ENCODE results near the gene ZYG11B. TPM values are rescaled to one million over a fixed set of nuclear protein-coding genes. Genes with fewer than 3 reads are reported as not detected.
A peak's percentile ranks its signal among the peaks of the same experiment; 100 is the strongest.
"Not testable (repeated sequence)": the region's sequence is repeated elsewhere in the genome, so short reads cannot be mapped to it uniquely, and the experiment has no call there.

Gene ZYG11B
- total and polyA plus RNA-seq, 5 experiments from 2014 or later, result 12.3 to 25.9 (median 14.9) TPM

DNA sequence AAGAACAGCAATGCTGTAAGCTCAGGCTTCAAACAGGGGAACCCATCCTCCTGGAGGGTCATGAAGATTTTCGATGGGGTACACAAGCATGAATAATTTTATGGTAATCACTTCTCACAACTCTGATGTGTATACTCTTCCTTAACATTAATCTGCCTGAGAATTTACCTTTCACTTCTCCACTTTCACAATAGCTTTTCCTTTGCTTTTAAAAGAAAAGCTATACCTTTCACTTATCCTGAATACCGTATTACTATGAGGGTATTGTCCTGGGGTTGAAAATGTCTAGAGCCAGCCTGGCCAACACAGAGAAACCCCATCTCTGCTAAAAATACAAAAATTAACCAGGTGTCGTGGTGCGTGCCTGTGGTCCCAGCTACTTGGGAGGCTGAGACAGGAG is 12.7 kb upstream of the ZYG11B start:
- DNase-seq (no peak), ATAC-seq (no peak)
- H3K4me3 Mint-ChIP-seq, result no peak overlapping the region
- POLR2A ChIA-PET, result interaction anchor here (1.0 kb wide), 1 partner anchor 10 kb away, joined by 3 read pairs; no protein-coding TSS in a partner anchor
- no peaks in the 10 kb centered on the region for H3K4me1 Mint-ChIP-seq
- H3K27me3 Mint-ChIP-seq, result peaks cover 0 to 3% (median 0%) of the 10 kb centered on the region in 5 donors
- H3K36me3 Mint-ChIP-seq, result no peaks in the 10 kb centered on the region
- no peaks in the 10 kb centered on the region for H3K9me3 Mint-ChIP-seq
- H3K27ac Mint-ChIP-seq, result peak overlapping the region in 1 of 10 donors; percentile 1

DNA sequence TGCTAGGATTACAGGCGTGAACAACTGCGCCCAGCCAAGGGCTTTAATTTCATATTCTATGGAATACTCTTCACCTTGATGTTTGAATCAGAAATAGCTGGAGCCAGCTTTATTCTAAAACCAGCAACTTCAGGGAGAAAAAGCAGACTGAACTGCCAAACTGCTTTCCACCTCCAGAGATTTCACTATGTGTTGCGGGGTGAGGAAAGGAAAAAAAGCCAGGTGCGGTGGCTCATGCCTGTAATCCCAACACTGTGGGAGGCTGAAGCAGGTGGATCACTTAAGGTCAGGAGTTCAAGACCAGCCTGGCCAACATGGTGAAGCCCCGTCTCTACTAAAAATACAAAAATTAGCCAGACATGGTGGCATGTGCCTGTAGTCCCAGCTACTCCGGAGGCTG is 11.0 kb upstream of the ZYG11B start:
- H3K27ac Mint-ChIP-seq, H3K27me3 Mint-ChIP-seq, H3K36me3 Mint-ChIP-seq, ATAC-seq, H3K9me3 Mint-ChIP-seq, H3K4me3 Mint-ChIP-seq, DNase-seq, H3K4me1 Mint-ChIP-seq, POLR2A ChIA-PET: not testable (repeated sequence)

DNA sequence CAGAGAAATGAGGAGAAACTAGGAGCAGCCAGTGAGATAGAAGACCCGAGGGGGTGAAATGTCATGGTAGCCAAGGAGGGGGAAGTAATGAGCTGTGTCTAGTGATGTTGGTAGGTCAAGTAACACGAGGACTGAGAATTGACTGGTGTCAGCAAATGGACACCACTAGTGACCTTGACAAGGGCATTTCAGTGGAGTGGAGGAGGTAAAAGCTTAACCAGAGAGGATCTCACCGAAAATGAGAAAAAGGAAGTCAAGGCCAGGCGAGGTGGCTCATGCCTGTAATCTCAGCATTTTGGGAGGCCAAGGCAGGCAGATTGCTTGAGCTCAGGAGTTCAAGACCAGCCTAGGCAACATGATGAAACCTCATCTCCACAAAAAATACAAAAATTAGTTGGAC is 3.0 kb upstream of the ZYG11B start:
- peaks cover 19 to 33% (median 27%) of the 10 kb centered on the region in 4 donors for H3K4me1 Mint-ChIP-seq
- no peaks in the 10 kb centered on the region for H3K36me3 Mint-ChIP-seq
- POLR2A ChIA-PET, result interaction anchor here (2.2 kb wide), 1 partner anchor 20 kb away, joined by 4 read pairs; no protein-coding TSS in a partner anchor
- no peak for DNase-seq
- ATAC-seq, result no peak
- H3K27me3 Mint-ChIP-seq, result peaks cover 0 to 2% (median 0%) of the 10 kb centered on the region in 5 donors
- H3K4me3 Mint-ChIP-seq, result no peak overlapping the region
- H3K27ac Mint-ChIP-seq, result no peak overlapping the region
- H3K9me3 Mint-ChIP-seq, result no peaks in the 10 kb centered on the region

DNA sequence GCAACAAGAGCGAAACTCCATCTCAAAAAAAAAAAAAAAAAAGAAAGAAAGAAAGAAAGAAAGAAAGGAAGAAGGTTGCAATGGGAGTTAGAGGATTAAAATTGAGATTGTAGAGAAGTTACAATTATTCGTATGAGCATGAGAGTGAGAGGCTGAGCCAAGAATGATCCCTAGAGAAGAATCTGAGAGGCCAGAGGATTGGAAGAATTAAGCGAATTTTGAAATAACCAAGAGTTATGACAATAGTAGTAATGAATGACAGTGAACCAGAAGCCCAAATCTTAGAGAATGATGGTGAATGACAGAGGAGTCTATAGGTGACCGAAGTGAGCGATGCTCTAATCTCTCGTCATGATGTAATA is 369 bp upstream of the ZYG11B start:
- peaks cover 26 to 50% (median 39%) of the 10 kb centered on the region in 4 donors for H3K4me1 Mint-ChIP-seq
- POLR2A ChIA-PET, result interaction anchor here (0.6 to 1.6 kb wide), 8 partner anchors 11 to 360 kb away, joined by 3 to 11 read pairs (median 4); partner anchors contain the start of genes CC2D1B, ORC1, PRPF38A and SHISAL2A

DNA sequence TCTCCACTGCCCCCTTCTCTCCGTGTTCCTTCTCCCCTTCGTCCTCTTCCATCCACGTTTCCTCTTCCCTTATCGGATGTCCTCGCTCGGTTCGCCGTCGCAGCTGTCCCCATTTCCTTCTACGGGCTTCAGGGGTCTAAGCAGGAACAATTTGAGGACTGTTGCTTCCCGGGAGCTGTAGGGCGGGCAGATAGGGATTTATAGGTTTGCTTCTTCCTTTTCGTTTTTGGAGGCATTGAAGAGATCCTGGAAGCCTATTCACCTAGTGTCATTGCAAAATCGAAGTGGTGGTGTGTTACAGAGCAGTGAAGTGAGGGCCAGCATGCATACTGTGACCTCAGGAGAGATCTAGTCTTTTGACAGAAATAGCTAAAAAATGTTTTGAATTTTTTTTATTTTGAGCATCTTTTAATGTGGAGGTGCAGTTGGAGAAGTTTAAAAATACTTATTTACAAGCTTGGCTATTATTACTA is 897 bp downstream of the ZYG11B start:
- Mint-ChIP-seq H3K9me3 (no peaks in the 10 kb centered on the region), H3K27me3 (peaks cover 0 to 2% (median 0%) of the 10 kb centered on the region in 5 donors), H3K36me3 (peaks cover 0 to 12% (median 0%) of the 10 kb centered on the region in 3 donors), H3K27ac (peak overlapping the region; percentile 82 to 95 (median 92)), H3K4me3 (peak overlapping the region; percentile 89 to 98 (median 94)), H3K4me1 (peaks cover 26 to 50% (median 42%) of the 10 kb centered on the region in 4 donors)
- peak in 1 of 10 donors; percentile 4 for DNase-seq
- POLR2A ChIA-PET, result interaction anchor here (1.3 to 2.3 kb wide), 3 partner anchors 24 to 323 kb away, joined by 6 to 11 read pairs (median 8); partner anchors contain the start of genes ORC1 and PRPF38A
- no peak for ATAC-seq

More for the DNA sequence above, 369 bp upstream of the ZYG11B start:
- Mint-ChIP-seq H3K27me3 (peaks cover 0 to 2% (median 0%) of the 10 kb centered on the region in 5 donors), H3K36me3 (peaks cover 0 to 6% (median 0%) of the 10 kb centered on the region in 3 donors), H3K4me3 (peak overlapping the region; percentile 78 to 92 (median 86)), H3K27ac (peak overlapping the region in 9 of 10 donors; percentile 40 to 88 (median 76)), H3K9me3 (no peaks in the 10 kb centered on the region)
- ATAC-seq (no peak), DNase-seq (no peak)

DNA sequence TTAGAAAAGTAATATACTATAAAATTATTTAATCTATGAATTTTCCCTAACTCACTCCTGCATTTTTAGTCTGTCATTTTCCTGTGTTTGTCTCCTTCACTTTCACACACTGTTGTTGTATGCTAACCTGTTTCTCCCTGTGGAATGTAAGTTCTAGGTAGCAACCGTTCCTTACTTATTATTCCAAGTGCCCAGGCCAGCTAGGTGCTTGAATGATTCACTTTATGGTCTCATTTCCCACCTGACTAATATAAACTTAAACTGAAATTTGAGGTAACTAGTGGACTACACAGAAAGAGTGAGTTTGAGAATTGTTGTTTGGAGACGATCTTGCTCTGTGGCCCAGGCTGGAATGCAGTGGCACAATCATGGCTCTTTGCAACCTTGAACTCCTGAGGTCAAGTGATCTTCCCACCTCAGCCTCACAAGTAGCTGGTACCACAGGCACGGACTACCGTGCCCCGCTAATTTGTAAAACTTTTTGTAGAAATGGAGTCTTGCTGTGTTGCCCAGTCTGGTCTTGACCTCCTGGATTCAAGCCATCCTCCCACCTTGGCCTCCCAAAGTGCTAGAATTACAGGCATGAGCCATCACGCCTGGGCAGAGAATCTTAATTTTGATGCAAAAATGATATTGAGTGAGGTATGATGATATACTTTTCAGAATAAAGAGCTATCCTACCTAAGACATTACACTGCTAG is 1.9 kb downstream of the ZYG11B start:
- H3K4me1 Mint-ChIP-seq, result peaks cover 26 to 50% (median 42%) of the 10 kb centered on the region in 4 donors

DNA sequence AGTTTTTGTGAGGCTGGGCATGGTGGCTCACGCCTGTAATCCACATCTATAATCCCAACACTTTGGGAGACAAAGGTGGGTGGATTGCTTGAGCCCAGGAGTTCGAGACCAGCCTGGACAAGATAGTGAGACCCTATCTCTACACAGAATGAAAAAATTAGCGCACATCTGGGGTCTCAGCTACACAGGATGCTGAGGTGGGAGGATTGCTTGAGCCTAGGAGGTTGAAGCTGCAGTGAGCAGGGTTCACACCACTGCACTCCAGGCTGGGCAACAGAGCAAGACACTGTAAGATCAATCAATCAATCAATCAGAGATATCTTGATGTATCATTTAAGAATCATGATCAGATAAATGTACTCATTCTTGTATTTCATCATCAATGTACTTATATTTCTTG is 7.1 kb downstream of the ZYG11B start:
- peak overlapping the region in 1 of 10 donors; percentile 38 for H3K27ac Mint-ChIP-seq
- no peak overlapping the region for H3K4me3 Mint-ChIP-seq
- ATAC-seq, result no peak
- peaks cover 9 to 45% (median 31%) of the 10 kb centered on the region in 4 donors for H3K4me1 Mint-ChIP-seq
- no peak for DNase-seq
- peaks cover 0 to 21% (median under 1%) of the 10 kb centered on the region in 3 donors for H3K36me3 Mint-ChIP-seq
- H3K27me3 Mint-ChIP-seq, result no peaks in the 10 kb centered on the region
- H3K9me3 Mint-ChIP-seq, result no peaks in the 10 kb centered on the region
- POLR2A ChIA-PET, result interaction anchor here (1.0 kb wide), 1 partner anchor 31 kb away, joined by 3 read pairs; no protein-coding TSS in a partner anchor

More for the DNA sequence above, 1.9 kb downstream of the ZYG11B start:
- POLR2A ChIA-PET, result interaction anchor here (2.3 kb wide), 1 partner anchor 25 kb away, joined by 8 read pairs; no protein-coding TSS in a partner anchor
- Mint-ChIP-seq H3K36me3 (peaks cover 0 to 15% (median 0%) of the 10 kb centered on the region in 3 donors), H3K27me3 (no peaks in the 10 kb centered on the region), H3K27ac (peak overlapping the region in 2 of 10 donors; percentile 6 to 63), H3K9me3 (no peaks in the 10 kb centered on the region), H3K4me3 (peak overlapping the region in 9 of 10 donors; percentile 53 to 96 (median 92))
- ATAC-seq (no peak), DNase-seq (no peak)

DNA sequence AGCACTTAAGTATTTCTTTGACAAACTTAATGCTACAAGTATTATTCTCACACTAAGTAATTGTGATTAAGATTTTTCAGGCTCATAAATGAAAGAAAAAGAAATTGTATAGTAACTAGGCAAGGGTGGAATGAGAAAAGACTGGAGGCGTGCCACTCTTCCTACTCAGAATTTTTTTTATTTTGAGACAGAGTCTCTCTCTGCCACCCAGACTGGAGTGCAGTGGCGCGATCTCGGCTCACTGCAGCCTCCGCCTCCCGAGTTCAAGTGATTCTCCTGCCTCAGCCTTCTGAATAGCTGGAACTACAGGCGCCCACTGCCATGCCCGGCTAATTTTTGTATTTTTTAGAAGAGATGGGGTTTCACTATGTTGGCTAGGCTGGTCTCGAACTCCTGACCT is 9.1 kb downstream of the ZYG11B start:
- DNase-seq, POLR2A ChIA-PET, H3K9me3 Mint-ChIP-seq, H3K27ac Mint-ChIP-seq, ATAC-seq, H3K4me3 Mint-ChIP-seq, H3K27me3 Mint-ChIP-seq: not testable (repeated sequence)
- Mint-ChIP-seq H3K36me3 (peaks cover 0 to 29% (median 5%) of the 10 kb centered on the region in 3 donors), H3K4me1 (peaks cover 6 to 42% (median 26%) of the 10 kb centered on the region in 4 donors)

DNA sequence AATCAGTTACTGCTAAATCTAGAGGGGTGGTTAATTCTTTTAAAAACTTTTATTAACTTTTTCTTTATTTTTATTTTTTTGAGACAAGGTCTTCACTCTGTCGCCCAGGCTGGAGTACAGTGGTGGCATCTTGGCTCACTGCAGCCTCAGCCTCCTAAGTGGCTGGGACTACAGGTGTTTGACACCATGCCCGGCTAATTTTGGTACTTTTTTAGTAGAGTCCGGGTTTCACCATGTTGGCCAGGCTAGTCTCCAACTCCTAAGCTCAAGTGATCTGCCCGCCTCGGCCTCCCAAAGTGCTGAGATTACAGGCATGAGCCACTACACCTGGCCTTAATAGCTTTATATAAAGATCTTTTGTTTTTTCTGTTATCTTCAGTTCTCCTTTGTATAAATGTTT is 11.9 kb downstream of the ZYG11B start:
- H3K4me3 Mint-ChIP-seq, result no peak overlapping the region
- peaks cover 6 to 41% (median 30%) of the 10 kb centered on the region in 4 donors for H3K4me1 Mint-ChIP-seq
- peak overlapping the region in 1 of 10 donors; percentile 53 for H3K27ac Mint-ChIP-seq
- no peak for ATAC-seq
- peaks cover 0 to 27% (median 13%) of the 10 kb centered on the region in 3 donors for H3K36me3 Mint-ChIP-seq
- H3K27me3 Mint-ChIP-seq, result no peaks in the 10 kb centered on the region
- POLR2A ChIA-PET, result no interaction called here
- H3K9me3 Mint-ChIP-seq, result no peaks in the 10 kb centered on the region
- no peak for DNase-seq

DNA sequence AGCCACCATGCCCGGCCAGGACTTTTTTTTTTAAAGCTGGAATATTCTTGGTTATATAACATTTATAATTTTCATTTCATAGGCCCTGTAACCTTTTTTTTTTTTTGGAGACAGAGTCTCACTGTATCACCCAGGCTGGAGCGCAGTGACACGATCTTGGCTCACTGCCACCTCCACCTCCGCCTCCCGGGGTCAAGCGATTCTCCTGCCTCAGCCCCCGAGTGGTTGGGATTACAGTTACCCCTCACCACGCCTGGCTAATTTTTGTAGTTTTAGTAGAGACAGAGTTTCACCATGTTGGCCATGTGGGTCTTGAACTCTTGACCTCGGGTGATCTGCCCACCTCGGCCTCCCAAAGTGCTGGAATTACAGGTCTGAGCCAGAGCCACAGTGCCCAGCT is 12.6 kb downstream of the ZYG11B start:
- POLR2A ChIA-PET, result no interaction called here
- no peak for ATAC-seq
- DNase-seq, result no peak

DNA sequence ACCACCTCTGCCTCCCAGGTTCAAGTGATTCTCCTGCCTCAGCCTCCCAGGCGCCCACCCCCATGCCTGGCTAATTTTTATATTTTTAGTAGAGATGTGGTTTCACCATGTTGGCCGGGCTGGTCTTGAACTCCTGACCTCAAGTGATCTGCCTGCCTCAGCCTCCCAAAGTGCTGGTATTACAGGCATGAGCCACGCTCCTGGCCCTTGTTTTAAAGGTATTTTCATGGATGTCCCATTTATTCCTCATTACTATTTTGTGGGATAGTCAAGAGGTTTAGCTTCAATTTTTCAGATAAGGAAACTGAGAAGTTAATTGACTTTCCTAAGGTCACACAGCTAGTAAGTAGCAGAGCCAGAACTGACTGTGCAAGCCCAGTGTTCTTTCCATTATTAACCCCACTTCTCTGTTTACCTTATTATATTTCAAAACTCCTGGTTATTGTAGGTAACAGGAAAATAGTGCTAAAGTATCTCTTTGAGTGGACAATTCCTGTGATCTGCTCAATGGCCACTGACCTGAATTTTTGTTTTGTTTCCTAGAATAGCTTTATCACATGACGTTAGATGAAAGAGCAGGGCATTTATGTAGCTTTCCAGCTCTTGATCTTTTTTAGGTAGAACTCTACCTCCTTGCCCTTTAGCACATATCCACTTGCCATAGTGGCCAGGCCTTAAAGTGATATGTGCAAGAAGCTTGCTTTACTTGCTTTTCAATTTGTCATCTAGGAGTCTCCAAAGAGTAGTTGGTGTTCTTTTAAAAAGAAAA is 13.6 kb downstream of the ZYG11B start:
- ATAC-seq (no peak), DNase-seq (no peak)
- POLR2A ChIA-PET, result interaction anchor here (0.9 kb wide), 1 partner anchor 9 kb away, joined by 5 read pairs; no protein-coding TSS in a partner anchor
- Mint-ChIP-seq H3K36me3 (peaks cover 0 to 27% (median 13%) of the 10 kb centered on the region in 3 donors), H3K27ac (no peak overlapping the region), H3K9me3 (no peaks in the 10 kb centered on the region), H3K27me3 (no peaks in the 10 kb centered on the region), H3K4me1 (peaks cover 13 to 46% (median 26%) of the 10 kb centered on the region in 4 donors), H3K4me3 (no peak overlapping the region)

More for the DNA sequence above, 12.6 kb downstream of the ZYG11B start:
- Mint-ChIP-seq H3K27ac (peak overlapping the region in 1 of 10 donors; percentile 46), H3K9me3 (no peaks in the 10 kb centered on the region), H3K4me3 (no peak overlapping the region), H3K27me3 (no peaks in the 10 kb centered on the region), H3K36me3 (peaks cover 0 to 27% (median 13%) of the 10 kb centered on the region in 3 donors), H3K4me1 (peaks cover 8 to 39% (median 26%) of the 10 kb centered on the region in 4 donors)

DNA sequence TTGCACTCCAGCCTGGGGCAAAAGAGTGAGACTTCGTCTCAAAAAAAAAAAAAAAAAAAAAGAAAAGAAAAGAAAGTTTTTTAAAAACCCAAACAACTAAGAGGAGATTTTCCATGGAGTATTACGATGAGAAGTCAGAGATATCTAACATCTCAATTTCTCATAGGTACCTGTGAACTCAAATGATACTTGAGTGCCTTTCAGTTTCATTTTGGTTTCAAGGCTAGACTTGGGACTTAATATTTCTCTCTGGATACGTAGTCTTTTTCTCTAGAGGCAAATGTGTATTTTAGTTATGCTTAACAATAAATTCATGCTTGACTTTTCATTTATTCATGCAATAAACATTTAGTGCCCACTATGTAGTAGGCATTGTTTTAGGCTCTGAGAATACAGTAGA is 15.0 kb downstream of the ZYG11B start:
- Mint-ChIP-seq H3K4me1 (peaks cover 15 to 45% (median 26%) of the 10 kb centered on the region in 4 donors), H3K27ac (no peak overlapping the region), H3K4me3 (no peak overlapping the region), H3K36me3 (peaks cover 0 to 25% (median 13%) of the 10 kb centered on the region in 3 donors), H3K9me3 (no peaks in the 10 kb centered on the region), H3K27me3 (no peaks in the 10 kb centered on the region)
- ATAC-seq (no peak), DNase-seq (no peak)
- POLR2A ChIA-PET, result no interaction called here
